Cardiac septum (tissue), 1 donor: ENCODE data around the gene EOLA1. TPM values are rescaled to one million over a fixed set of nuclear protein-coding genes. Genes with fewer than 3 reads are reported as not detected.
A peak's percentile ranks its signal among the peaks of the same experiment; 100 is the strongest.
"Not testable (repeated sequence)": the region's sequence is repeated elsewhere in the genome, so short reads cannot be mapped to it uniquely, and the experiment has no call there.

ENCODE experiments used
- DNase-seq: peaks from one replicate; pipeline ENCODE4 v3.0.0-alpha.2; 2020; ENCODE audit warnings: low spot score
- intact Hi-C: fragments of 100-400 bp; cut with DNase I; formaldehyde crosslinking; loops from one replicate; pipeline ENCODE4 v1.14.0; 2022
- total RNA-seq: library from RNA; stranded (reverse); fragmentation: NEBNext Ultra II Directional; extraction: Animal tissue kit (Norgen Biotek cat#: 25700); gene quantifications from one replicate; pipeline ENCODE4 v1.2.1, GENCODE V29; 2021
- donor health status: DM: no; HTN: no; CAD: no.

The EOLA1 gene
- total RNA-seq, 1 donor from 2014 or later = 27.4 TPM

DNA sequence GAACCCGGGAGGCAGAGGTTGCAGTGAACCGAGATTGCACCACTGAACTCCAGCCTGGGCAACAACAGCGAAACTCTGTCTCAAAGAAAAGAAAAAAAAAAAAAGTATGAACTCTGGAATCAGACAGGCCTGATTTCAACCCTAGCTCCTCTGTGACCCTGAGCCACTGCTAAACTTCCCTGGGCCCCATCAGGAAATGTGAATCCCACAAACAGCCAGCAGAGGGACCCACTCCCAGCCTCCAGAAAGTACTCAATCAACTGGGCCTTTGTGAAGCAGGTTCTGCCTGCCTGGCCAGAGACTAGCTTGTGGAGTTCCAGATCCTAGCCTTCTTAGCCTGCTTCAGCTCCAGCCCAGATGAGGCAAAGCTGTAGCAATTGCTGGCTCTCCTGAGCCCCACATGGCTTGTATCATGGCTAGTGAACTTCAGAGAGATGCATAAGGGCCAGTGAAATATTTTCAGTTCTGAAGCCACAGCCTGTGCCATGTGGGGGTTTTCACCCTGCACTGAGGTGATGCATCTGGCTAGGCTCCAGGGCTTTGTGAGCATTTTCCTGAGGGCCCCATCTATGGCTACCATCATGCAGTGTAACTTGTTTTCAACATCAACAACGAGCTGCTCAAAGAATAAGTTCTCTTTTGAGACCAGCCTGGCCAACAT lies 28.5 kb upstream of the EOLA1 start:
- intact Hi-C loops = no loop called here

DNA sequence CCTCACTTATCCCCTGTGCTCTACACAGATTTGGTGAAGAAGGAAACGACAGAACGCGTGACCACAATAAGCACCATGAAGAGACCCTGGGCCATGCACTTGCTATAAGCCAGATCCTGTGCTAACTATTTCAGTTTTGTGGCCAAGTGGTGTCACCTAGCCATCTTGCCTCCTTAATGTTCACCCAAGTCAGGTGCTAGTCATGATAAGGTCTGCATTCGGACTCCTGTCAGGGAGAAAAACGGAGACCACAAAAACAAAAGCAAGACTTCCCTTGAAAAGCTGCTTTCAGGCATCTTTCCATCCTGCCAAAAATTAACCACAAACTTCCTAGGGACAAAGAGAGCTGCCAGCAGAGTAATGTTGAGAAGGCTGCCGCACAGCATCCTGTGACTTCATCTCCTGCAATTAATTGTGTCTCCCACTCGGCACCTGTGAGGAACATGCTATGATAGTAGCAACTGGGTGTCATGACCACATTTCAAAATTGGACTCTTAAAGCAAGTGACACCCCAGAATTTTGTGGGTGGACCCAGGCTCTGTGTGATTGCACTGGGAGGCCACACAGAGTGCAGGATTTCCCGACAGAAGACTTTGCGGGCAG lies 26.9 kb upstream of the EOLA1 start:
- no peak for DNase-seq
- intact Hi-C loops = no loop called here

More for the DNA sequence above, 28.5 kb upstream of the EOLA1 start:
- DNase-seq = peak; percentile 78

DNA sequence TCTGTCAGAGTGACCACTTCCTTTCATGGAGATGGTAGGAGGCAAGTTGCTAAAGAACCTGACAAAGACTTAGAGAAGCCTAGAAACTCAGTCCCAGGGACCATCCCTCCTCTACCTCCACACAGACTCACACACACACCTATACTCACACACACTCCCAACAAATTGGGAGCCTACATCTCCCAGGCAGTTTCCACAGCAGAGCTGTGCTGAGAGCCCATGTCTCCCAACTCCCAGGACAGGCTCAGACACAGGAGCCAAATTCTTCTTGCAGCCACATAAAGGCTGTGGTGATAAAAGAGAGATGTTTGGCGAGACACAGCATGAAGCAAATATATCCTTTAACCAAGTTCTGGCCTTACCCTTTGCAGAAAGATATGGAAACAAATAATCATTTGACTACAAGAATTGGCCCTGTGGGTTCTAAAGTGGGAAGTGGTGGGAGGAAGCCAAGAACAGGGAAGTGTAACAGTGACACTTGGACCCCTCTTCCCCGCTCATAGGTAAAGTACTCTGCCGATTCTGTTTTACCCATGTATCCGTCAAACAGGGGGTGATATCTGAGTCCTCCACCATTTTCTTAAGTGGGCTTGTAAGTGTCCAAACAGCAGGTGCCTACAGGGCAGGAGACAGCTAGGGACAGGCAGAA lies 24.7 kb upstream of the EOLA1 start:
- intact Hi-C loops = no loop called here
- DNase-seq = no peak

DNA sequence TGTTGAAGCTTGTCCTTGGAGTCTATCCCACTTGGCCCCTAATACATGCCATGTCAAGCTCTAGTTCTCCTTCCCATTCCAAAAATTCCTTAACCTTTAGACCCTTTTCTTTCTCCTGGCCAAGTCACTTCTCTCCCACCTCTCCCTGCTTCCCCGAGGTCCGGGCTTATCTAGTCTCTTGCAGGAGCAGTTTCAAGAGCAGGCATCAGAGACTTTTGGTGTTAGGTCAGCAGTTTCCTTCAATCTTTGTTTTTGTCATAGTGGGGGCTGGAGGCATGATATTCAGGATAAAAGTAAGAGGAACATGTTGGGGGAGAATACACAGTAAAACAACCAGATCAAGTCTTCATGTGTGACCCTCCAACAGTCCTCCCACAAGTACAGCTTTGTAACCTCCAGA lies 24.2 kb upstream of the EOLA1 start:
- no peak for DNase-seq
- intact Hi-C loops = no loop called here

DNA sequence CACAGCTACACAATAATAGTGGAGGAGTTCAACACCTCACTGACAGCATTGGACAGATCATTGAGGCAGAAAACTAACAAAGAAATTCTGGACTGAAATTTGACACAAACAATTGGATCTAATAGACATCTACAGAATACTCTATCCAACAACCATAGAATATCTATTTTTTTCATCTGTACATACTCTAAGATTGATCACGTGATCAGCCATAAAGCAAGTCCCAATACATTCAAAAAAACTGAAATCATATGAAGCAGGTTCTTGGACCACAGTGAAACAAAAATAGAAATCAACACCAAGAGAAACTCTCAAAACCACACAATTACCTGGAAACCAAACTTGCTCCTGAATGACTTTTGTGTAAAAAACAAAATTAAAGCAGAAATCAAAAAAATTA lies 23.5 kb upstream of the EOLA1 start:
- intact Hi-C loops = no loop called here
- DNase-seq = no peak

DNA sequence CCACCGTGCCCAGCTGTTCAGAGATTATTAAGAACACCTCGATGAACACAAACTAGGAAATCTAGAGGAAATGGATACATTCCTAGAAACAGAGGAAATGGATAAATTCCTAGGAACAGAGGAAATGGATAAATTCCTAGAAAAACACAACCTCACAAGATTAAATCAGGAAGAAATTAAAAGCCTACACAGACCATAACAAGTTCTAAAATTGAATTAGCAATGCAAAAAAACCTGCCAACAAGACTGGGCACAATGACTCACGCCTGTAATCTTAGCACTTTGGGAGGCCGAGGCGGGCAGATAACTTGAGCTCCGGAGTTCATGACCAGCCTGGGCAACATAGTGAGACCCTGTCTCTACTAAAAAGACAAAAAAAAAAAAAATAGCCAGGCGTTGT lies 22.6 kb upstream of the EOLA1 start:
- intact Hi-C loops = no loop called here
- DNase-seq = no peak

DNA sequence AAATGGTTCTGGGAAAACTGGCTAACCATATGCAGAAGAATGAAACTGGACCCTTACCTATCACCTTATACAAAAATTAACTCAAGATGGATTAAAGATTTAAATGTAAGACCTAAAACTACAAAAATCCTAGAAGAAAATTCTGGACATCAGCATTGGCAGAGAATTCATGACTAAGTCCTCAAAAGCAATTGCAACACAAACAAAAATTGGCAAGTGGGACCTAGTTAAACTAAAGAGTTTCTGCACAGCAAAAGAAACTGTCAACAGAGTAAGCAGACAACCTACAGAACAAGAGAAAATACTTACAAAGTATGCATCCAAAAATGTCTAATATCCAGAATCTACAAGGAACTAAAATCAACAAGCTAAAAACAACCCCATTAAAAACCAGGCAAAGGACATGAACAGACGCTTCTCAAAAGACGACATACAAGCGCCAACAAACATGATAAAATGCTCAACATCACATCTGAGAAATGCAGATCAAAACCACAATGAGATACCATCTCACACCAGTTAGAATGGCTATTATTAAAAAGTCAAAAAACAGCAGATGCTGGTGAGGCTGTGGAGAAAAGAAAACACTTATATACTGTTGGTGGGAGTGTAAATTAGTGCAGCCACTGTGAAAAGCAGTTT lies 20.1 kb upstream of the EOLA1 start:
- intact Hi-C loops, DNase-seq: not testable (repeated sequence)

DNA sequence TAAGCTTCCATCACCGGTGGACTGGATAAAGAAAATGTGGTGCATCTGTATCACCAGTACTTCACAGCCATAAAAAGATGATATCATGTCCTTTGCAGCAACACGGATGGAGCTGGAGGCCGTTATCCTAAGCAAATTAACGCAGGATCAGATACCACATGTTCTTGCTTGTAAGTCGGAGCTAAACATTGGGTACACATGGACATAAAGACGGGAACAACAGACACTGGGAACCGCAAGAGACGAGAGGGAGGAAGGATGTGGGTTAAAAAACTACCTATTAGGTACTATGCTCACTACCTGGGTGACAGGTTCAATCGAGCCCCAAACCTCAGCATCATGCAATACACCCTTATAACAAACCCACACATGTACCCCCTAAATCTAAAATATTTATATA lies 19.4 kb upstream of the EOLA1 start:
- intact Hi-C loops = no loop called here
- no peak for DNase-seq

DNA sequence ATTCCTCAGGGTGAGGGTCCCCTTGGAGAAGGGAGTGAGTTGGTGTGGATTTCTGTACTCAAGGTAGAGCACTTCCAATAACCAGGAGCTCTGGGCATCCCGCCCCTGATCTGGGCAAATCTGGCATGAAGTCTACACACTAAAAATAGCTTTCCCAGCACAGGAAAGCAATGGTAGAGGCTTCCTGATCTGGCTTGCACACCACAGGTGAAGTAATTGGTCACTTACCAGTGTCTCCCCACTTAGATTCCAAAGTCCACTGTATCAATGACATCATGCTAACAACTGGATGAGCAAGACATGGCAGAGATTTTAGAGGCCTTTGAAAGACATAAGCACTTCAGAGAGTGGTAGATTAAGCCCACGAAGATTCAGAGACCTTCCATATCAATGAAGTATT lies 17.9 kb upstream of the EOLA1 start:
- intact Hi-C loops = no loop called here
- DNase-seq = no peak

DNA sequence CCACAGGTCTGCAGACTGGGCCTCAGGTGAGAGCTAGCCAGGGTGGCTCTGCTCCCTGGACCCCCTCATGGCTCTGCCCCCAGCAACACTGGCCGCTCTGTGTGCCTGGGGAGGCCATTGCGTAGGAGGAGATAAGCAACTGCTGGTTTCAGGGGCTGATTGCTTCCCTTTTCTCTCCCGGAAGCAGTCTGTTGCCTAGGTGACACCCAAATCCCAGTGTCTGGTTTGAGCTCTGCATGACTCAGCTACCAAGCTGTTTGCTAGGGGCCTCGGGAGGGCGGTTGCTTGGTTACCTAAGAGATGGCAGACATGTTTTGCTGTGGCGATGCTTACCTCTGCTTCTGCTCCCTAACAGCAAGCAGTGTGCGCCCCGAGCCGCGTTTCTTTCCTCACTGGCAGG lies 15.4 kb upstream of the EOLA1 start:
- intact Hi-C loops, DNase-seq: not testable (repeated sequence)

DNA sequence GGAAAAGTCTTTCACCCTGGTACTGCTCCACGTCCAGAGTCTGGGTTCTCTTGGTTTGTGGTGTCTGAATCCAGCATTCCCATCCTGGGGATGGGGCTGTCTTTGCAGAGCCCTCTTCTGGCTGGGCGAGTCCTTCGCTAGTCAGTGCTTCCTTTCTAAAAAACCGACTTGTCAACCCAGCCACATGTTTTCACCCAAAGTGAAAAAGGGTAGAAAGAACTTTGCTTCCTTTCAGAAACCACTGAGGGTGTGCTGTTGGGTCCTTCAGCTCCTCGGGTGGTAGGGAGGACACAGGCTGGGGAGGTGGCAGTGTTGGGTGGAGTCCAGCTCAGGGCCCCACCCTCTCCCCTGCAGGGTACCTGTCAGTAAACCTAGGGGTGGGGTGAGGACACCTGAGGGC lies 14.9 kb upstream of the EOLA1 start:
- intact Hi-C loops, DNase-seq: not testable (repeated sequence)

DNA sequence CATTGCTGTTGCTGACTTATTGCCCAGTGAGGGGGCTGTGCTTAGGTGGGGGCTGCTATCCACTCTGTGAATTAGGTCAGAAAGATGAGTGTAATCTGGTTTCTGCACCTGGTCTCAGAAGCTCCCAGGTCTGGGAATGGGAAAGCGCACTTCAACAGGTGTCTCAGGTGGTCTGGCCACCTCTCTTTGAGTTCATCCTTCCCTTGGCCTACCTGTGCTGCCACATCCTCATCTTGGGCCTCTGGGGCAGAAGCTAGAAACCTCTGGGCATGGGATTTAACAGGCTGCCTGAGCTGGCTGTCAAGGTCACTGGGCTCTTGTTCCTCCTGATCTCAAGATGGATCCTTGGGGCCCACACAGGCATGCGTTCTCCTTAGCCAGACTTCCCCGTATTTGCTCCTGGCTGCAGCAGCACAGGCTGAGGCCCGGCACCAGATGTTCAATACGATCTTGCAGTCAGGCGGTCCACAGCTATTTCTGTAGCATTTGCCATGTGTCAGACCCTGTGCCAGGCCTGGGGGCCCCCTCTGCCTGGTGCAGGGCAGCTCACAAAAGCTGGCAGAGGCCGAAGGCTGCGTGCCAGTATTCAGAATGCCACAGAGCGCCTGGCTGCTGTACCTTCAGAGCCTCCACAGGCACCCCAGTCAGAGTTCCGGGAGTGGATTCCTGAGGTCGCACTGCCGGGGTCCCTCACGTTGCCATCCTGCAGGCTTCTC lies 14.3 kb upstream of the EOLA1 start:
- intact Hi-C loops, DNase-seq: not testable (repeated sequence)

DNA sequence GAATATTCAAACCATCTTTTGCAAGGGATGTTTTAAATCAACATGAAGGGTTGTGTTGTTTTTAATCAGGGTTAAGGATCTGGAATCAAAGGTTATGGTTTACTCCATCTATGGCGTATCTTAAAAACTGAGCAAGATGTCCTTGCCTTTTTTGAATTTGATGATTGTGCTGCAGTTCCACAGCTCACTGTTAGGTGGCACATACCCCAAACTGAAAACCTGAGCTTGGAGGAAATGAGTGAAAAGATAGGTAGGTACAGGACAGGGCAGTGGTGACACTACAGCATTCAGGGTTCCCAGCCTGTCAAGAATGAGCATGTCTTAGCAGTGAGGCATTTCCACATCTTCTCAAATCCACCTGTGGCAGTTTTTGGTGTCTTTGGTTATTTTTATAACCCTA lies 13.1 kb upstream of the EOLA1 start:
- DNase-seq = no peak
- intact Hi-C loops = no loop called here

DNA sequence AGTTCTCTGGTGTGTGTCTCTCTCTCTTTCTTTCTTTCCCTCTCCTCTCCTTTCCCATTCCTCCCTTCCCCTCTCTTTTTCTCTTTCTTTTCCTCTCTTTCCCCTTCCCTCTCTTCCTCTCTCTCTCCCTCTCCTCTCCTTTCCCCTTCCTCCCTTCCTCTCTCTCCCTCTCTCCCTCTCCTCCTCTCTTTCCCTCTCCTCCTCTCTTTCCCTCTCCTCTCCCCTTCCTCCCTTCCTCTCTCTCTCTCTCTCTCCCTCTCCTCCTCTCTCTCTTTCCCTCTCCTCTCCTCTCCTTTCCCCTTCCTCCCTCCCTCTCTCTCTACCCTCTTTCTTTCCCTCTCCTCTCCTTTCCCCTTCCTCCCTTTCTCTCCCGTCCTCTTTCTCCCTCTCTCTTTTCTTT lies 12.4 kb upstream of the EOLA1 start:
- intact Hi-C loops = no loop called here

DNA sequence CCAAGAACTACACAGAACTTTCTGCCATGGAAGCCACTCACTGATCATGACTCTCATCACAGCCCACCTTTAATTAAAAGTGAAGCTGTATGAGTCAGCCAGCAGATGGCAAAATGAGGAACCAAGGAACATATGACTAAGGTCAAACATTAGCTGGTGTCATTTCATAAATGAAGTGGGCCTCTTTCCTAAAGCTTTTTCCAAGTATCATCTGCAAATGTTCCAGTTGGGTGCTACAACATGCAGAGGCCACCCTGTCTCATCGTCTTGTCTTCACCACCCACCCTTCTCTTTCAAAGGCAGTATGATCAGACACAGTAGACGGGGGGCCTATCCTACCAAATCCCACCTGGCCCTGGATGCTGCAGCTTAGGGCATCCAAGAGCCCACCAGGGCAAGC lies 9.2 kb upstream of the EOLA1 start:
- intact Hi-C loops = no loop called here
- no peak for DNase-seq

More for the DNA sequence above, 12.4 kb upstream of the EOLA1 start:
- no peak for DNase-seq

DNA sequence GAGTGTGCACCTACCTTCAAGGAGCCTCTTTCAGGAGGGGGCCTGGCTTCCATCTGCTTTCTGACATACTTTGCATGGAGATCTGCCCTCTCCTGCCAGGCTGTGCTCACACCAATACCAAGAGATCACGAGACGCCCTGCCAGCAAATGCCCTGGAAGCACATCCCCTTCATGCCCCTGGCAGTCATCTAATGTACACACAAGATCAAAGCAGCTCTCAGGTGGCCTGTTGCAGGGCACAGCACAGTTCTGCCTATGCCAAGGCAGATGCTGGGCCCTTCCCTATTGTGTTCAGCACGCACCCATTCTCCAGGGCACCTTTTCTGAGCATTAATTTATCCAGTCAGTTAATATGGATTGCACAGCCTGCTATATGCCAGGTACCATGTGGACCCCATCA lies 7.9 kb upstream of the EOLA1 start:
- intact Hi-C loops, DNase-seq: not testable (repeated sequence)

DNA sequence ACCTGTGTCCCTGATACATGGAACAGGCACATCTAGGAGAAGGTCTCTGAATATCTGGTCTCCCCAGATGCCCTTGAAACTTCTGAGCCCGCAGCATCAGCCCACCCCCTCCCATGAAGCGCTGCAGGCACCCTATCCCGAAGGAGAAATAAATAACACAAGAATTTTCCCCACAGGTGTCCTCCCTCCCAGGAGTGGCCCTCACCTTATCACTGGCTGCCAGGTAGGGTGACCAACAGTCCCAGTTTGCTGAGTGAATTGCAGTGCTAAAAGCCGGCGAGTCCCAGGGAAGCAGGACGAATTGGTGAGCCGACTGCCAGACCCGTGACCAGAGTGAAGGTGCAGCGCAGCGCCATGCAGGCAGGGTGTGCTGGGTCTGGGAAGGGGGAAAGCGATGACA lies 6.8 kb upstream of the EOLA1 start:
- DNase-seq, intact Hi-C loops: not testable (repeated sequence)

DNA sequence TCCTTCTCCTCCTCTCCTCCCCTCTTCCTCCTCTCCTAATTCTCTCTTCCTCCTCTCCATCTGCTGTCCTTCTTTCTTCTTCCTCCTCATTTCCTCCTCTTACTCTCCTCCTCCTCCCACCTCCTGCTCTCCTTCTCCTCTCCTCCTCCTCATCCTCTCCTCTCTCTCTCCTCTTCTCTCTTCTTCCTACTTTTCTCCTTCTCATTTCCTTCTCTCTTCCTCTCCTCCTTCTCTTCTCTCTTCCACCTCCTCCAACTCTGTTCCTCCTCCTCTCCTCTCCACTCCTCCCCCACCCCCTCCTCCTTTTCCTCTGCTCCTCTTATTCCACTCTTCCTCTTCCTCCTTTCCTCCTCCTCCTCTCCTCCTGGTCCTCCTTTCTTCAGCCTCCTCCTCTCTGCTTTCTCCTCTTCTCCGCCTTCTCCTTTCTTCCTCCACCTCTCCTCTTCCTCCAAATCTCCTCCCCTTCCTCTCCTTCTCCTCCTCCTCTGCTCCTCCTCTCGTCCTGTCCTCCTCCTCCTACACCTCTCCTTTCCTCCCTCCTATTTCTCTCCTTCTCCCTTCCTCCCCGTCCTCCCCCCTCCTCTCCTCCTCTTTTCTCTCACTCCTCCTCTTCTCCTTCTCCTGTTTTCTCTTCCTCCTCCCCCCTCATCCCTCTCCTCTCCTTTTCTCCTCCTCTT lies 5.7 kb upstream of the EOLA1 start:
- intact Hi-C loops = not testable (repeated sequence)

DNA sequence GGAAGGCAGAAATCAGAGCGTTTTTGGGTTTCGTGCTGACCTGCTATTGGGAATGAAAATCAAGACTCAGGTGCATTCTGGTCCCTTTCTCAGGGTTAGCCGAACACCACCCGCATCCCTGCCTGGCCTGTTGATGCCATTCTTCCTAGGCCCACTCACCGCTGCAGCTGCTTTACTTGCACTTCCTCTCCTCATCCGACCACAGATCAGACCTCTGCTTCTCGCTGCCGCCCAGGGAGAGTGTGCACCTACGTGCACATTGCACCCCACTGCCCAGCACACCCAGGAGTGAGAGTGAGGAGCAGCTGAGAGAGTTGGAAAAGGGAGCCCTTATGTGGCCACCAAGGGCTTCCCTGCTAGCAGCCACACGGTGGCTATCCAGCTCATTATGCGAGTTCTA lies 3.3 kb upstream of the EOLA1 start:
- intact Hi-C loops, DNase-seq: not testable (repeated sequence)

More for the DNA sequence above, 5.7 kb upstream of the EOLA1 start:
- not testable (repeated sequence) for DNase-seq
